Activated CD4-positive, alpha-beta T cell treated with anti-CD3 and anti-CD28 coated beads, Interleukin-2, Interleukin-4, amounts not matched to agents 100 ng/mL and 50 ng/mL, durations not matched to agents 16 hours and 8 hours (primary cell): ENCODE results near the gene INTS13.
"Not testable (repeated sequence)": the region's sequence is repeated elsewhere in the genome, so short reads cannot be mapped to it uniquely, and the experiment has no call there.

ENCODE experiments used
- DNase-seq: peaks from one replicate; pipeline ENCODE4 v3.0.0-alpha.2; 2020; ENCODE audit warnings: low spot score

INTS13 gene

DNA sequence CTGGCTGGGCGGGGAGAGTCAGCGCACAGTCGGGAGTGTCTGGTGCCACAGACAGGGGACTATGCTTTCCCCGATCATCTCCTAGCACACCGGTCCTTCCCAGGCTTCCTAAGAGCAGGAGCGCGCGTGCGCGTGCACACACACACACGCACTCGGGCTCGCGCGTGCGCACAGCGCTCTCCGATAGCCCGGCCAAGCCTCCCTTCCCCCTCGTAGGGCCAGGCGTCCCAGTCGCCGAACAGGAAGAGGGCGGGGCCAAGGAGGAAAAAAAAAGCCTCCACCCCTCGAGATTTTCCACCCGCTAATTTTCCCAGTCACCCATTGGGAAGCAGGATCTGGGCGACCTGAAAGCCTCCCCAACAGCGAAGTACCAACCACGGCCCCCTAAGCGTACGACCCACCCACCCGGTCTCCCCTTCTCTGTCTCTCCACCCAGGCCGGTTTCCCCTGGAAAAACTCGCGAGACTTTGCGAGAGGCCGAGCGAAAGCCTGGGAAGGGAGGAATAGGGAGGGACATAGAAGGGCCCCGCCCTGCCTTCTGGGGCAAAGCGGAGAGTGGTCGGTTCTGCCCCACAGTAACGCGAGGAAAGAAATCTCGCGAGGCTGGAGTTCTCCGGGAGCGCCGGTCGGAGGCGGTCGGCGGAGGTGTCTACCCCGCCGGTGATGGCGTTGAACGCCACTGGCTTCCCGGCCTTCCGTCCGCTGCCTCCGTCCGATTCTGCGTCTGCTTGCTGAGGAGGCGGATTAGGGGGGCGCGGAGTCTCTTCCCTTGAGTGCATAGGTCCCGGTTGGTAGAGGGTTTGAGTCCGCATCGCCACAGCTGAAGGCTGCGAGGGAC lies at the start of gene INTS13, which contains the start of gene FGFR1OP2:
TSS of gene INTS13 (minus strand) at position 119 of the 838 bp plus-strand sequence. CDS start 1,178 bp downstream, outside the sequence.
TSS of gene FGFR1OP2 (plus strand) at position 608 of the 838 bp plus-strand sequence. CDS start 15,689 bp downstream, outside the sequence.
- DNase-seq = peak; percentile 99

- no peak for DNase-seq
These were observed 45.1 kb upstream of the INTS13 start for GRCh38 chr12:26982866-26983265.

DNA sequence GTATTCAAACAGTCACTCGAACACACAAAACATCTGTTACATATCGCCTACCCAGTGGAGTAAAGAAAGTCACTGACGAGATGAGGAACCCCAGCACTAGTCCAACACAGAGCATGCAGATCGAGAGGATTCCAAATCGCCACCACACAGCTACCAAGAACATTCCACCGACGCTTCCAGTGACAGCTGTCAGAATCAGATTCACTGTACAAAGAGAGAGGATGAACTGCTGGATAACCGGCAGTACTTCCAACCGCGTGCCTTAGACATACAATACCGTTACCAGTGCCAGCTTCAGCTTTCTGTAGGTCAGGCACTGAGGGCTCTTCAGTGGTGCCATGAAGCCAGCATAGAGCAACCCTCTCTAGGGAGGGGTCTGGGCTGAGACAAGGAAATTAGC lies 42.0 kb upstream of the INTS13 start:
- no peak for DNase-seq

GRCh38 chr12:26978801-26979200 lies 41.0 kb upstream of the INTS13 start:
- no peak for DNase-seq

GRCh38 chr12:26976687-26977086 lies 38.9 kb upstream of the INTS13 start:
- DNase-seq = no peak

DNA sequence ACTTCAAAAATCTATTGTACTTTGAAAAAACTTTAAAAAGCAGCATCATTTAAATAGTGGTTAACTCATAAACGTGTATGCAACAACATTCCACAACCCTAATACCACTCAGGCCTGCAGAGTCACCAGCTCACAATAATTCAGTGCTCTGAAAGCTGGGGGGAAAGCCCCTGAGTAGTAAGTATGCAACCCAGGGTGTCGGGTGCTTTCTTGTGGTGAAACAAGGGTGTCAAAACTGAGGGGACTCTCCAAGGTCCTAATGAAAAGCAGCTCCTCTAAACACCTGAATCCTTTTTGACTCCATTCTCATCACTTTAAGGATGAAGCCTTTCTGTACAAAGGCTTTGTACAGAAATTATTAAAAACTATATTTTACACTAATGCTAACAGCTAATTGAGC lies 34.2 kb upstream of the INTS13 start:
- DNase-seq = peak; percentile 76

DNA sequence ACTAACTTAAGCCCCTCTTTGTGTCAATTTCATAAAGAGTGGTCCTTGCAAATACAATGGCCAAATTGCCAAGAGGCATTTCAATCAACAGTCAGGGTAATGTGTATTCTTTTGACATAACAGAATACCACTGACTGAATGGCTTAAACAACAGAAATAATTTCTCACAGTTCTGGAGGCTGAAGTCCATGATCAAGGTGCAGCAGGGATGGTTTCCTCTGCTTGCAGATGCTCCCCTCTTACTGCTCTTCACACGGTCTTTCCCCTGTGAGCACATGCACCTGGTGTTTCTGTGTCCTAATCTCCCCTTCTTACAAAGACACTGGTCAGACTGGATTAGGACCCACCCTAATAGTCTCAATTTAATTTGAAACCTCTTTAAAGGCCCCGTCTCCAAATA lies 32.4 kb upstream of the INTS13 start:
- DNase-seq = no peak

GRCh38 chr12:26966842-26967241 lies 29.1 kb upstream of the INTS13 start:
- DNase-seq = no peak

DNA sequence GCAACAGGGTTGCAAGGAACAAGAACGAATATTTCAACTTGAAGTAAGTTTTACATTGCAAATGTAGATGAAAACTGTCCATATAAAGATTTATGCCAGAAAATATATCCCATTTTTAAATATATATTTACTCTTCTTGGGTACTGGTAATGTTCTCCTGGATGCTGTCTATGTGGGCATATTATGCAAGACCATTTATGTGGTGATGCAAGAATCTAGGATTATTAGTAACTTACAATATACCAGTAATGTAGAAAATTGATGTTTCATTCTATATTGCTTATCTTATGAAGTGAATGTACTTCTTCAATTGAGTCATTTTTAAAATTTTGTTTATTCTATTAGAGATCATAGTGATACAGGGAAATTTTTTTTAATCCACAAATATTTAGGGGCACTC lies 25.6 kb upstream of the INTS13 start:
- no peak for DNase-seq

DNA sequence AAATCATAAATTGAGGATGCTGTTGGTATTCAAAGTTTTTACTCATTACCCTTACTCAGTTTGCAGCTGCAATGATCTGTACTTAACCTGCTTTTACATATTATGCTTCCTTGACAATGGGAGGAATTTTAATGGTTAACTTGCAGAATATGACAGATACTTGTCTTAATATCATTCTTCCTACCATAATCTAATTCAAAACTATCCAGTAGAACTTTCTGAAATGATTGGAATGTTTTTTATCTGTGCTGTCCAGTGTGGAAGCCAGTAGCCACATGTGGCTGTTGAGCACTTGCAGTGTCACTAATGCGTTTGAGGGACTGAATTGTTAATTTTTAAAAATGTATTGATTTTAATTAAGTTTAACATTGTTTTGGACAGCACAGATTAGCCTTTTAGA lies 24.0 kb upstream of the INTS13 start:
- no peak for DNase-seq

GRCh38 chr12:26961391-26961790 lies 23.6 kb upstream of the INTS13 start:
- not testable (repeated sequence) for DNase-seq

GRCh38 chr12:26954027-26954426 lies 16.2 kb upstream of the INTS13 start:
- DNase-seq = no peak

- DNase-seq = no peak
These were observed 15.7 kb upstream of the INTS13 start for GRCh38 chr12:26953447-26953846.

GRCh38 chr12:26948309-26948708 lies 10.5 kb upstream of the INTS13 start:
- DNase-seq = no peak

GRCh38 chr12:26941215-26941594 lies 3.4 kb upstream of the INTS13 start:
- DNase-seq = peak; percentile 14

DNA sequence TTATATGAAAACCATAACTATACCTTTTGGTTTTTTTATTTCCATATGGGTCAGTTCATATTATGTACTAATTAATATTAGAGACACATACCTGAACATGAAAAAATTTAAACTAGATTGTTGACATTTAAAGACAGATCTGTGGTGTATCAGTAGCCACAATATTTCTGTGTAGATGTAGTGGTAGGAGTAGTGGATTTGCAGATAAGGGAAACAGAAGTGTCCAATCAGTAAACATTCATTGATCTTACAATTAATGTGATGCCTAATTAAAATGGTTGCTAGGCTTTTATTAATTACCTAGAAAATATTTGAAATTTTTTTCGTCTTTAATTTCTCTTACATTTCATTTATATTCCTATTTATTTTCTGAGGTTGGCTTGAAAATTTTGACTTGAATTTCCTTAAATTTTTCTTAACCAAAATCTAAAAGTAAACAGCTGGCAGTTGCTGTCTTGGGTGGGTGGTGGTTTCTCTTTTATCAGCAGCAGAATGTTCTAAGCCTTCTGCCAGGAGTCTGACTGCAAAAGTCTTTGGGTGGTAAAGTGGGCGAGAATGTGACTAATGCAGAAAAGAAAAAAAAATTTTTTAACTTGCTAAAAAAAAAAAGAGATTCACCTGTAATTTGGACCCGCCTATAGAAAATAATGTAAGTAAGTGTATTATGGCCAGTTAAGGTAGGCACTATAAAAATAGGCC lies 2.9 kb upstream of the INTS13 start:
- peak; percentile 24 for DNase-seq

DNA sequence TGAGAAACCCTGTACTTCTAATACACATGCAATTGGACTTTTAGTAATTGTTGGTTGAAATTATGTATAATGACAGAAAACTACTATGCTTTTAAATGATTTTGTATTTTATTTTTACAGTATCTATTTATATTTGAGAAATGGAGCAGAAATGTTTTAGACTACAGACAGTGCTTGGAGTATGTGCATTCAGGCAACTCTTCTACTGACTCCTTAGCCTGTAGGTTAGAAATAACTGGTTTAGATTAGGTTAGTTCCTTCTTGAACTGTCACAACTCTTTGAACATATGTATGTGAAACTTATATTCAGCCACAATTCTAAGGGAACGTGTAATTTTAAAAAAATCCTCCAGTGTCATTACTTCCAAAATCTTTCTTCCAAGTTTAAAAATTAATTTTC lies 2.2 kb upstream of the INTS13 start:
- DNase-seq = no peak

DNA sequence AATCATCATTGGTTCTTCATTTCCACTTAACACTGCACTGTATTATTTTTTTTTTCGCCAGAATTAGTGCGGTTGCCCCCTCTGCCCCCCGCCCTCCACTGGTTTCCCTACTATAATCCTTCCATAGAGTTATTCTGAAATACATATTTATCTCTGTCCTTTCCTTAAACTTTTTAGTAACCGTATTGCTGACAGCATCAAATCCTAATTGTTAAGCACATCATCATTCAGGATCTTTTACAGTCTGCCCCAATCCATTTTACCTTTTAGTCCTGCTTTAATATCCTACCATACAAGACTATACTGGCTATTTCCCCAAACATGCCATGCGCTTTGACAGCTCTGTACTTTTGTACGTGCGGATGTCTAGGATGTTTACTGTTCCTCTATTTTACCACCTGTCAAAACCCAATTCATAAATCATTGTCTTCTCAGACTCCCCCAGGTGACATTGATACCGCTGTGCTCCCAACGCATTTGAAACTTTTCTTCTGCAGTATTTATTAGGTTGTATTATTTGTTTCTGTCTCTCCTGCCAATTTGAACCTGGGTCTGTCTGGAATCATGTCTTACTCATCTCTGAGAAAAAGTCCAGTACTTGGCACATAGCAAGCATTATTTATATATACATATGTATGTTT lies 1.5 kb upstream of the INTS13 start:
- no peak for DNase-seq

- DNase-seq = peak; percentile 8
These were observed 901 bp upstream of the INTS13 start for GRCh38 chr12:26938701-26939062.

GRCh38 chr12:26937443-26937862 lies 328 bp downstream of the INTS13 start:
- no peak for DNase-seq

DNA sequence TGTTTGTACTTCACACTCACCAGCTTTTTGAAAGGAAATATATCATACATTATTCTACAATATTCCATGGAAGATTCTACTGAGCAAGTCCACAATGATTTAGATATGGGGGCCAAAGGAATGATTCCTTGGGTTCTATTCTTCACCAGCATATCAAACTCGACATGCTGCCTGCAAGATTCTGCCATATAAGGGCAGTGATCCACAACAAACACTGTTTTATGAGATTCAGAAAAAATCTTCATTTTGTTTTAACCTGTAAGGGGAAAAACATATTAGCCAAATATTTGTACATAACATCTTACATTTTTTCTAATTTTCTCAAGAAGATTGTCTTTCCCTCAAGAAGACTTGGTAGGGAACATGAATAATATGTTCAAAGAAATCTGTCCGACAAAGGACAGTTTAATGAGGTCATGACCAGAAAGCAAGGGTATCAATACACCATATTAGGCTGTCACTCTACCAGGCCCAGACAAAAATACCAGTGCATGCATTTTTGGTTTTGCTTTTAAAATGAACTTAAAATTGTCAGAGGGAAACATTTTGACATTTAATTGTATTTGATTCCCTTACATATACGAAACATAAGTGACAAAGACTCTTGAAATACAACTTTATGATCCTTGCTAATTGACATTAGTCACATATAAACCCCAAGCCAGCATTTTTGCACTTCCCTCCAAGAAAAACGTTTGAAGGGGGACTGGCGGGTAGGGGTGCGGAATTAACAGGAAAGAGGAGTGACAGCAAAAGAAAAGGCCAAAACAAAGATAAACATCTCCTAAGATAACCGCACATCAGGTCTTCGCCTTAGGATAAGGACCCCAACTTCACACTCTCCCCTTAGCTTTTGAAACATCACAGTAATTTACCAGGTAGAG lies 980 bp downstream of the INTS13 start:
- peak; percentile 18 for DNase-seq
